NCI-H2196 (cell line): ENCODE data around the gene LRCH3.
A peak's percentile ranks its signal among the peaks of the same experiment; 100 is the strongest.

Source experiments
- DNase-seq: peaks from one replicate; lab custom pipeline; 2025; ENCODE audit not compliant: unreplicated experiment; lab: John Stamatoyannopoulos, UW

The LRCH3 gene

DNA sequence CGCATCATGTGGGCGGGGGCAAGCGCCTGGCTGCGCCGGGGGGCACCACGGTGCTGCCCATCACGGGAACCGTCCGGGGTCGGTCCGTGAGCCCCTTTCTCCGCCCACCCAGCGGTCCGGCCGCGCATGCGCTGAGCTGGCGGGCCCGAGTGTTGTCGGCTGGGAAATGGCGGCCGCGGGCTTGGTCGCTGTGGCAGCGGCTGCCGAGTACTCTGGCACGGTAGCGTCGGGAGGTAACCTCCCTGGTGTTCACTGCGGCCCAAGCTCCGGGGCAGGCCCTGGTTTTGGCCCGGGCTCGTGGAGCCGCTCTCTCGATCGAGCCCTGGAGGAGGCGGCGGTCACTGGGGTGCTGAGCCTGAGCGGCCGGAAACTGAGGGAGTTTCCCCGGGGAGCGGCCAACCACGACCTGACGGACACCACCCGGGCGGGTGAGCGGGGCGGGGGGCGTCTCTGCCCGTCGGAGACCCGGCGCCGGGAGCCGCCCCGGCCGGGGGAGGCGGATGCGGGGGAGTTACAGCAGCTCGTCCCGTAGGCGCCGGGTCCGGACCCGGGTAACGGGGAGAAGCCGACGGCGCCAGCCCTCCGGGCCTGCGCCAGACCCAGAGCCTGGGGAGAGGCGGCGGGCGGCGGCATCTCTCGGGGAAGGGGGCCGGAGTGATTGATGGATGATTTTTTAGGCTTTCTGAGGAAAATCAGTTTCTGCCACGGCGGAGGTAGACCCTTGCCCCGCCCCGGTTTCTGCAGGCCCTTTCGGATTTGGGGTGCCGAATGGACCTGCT, at the start of gene LRCH3:
Gene LRCH3, plus strand, starts transcription at position 142 of the 779 bp plus-strand sequence. Its CDS starts 25 bp downstream, at position 167.
- peak; percentile 92 for DNase-seq

DNA sequence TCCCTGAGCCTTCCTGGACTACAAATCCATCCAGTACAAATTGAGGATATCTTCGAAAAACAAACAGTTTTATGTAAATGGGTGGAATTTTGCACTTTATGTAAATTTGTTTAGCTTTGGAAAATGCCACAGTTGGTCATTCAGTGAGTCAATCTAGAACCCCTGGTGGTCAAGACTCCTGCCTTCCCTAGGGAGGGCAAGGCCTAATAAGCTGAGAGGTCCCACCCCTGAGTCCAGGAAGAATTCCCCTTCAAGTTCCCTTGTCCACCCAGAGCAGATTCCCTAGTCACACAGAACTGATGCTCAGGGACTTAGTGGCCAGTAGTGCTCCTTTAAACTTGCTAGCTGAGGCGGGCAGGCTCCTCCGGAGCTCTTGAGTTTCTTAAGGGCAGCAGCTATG, 48.3 kb upstream of the LRCH3 start:
- no peak for DNase-seq

GRCh38 chr3:197746209-197746608, 44.8 kb upstream of the LRCH3 start:
- no peak for DNase-seq

- no peak for DNase-seq
Observed at GRCh38 chr3:197746801-197747237, 44.2 kb upstream of the LRCH3 start.

GRCh38 chr3:197748597-197749314, 42.3 kb upstream of the LRCH3 start:
- DNase-seq = no peak

GRCh38 chr3:197749315-197749600, 41.8 kb upstream of the LRCH3 start:
- peak; percentile 87 for DNase-seq

GRCh38 chr3:197749601-197750395, 41.3 kb upstream of the LRCH3 start, which contains the start of gene FYTTD1:
FYTTD1 (plus strand) TSS chr3:197749883; CDS start chr3:197749972, 89 bp downstream.
- peak; percentile 98 for DNase-seq

- peak; percentile 57 for DNase-seq
Observed at GRCh38 chr3:197750396-197750831, 40.6 kb upstream of the LRCH3 start.

GRCh38 chr3:197750858-197751737, 40.0 kb upstream of the LRCH3 start:
- DNase-seq = no peak

DNA sequence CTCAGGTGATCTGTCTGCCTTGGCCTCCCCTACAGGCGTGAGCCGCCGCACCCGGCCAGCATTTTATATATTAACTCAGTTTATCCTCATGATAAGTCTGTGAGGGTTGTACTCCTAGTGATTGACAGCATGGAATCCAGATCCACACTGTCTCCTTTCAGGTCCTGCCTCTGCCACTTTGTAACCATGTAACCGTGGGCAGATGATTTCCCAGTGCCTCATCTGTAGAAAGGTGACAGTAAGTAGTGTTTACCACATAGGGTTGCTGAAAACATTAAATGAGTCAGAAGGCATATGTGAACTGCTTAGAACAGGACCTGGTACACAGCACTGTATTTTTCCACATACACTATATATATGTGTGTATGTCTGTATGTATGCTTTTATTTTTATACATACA, 38.9 kb upstream of the LRCH3 start:
- no peak for DNase-seq

- DNase-seq = no peak
Observed at GRCh38 chr3:197753263-197753662, 37.8 kb upstream of the LRCH3 start.

DNA sequence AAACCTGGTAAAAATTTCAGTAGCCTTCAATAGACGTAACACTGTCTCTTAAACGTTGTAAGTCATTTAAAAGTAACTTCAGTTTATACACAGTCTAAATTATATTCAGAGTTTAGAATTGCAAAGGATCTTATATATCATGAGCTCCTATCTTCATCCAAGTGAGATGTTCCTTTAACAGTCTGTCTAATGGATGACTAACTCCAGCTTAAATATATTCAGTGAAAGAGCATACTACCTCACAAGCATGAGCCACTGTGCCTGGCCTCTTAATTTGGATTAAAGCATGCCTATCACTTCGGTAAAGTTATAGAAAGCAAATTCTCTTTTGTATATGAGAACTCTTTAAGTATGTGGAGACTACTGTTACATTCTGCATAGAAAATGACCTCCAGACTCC, 34.4 kb upstream of the LRCH3 start:
- no peak for DNase-seq

DNA sequence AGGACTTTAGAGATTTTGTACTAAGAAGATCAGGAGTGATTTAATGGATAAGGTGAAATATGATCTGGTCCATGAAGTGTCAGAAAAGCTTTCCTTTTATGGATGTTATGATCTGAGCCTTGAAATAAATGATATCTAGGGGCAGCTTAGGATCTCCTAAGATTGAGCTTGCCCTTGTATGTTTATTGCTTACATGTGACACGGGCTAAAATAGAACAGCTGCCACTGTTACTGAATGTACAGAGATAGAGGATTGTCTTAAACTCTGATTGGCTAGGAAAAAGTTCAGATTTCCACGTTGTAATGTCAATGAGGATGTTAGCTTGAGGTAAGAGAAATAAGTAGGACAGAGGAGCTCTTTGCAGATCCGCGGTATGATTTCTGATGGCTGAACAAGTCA, 32.5 kb upstream of the LRCH3 start:
- DNase-seq = no peak

DNA sequence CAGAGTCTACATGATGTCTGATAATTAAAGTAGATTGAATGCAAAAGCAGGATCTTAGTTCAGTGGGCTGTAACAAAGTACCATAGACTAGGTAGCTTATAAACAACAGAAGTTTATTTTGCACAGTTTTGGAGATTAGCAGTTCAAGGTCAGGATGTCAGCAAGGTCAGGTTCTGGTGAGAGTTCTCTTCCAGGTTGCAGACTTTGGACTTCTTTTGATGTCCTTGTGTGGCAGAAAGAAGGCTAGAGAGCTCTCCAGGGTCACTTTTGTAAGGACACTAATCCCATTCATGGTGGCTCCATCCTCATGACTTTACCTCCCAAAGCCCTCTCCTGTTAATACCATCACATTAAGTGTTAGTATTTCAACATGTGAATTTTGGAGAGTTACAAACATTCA, 29.3 kb upstream of the LRCH3 start:
- DNase-seq = no peak

GRCh38 chr3:197775317-197775716, 15.7 kb upstream of the LRCH3 start:
- no peak for DNase-seq

- no peak for DNase-seq
Observed at GRCh38 chr3:197782230-197782629, 8.8 kb upstream of the LRCH3 start.

DNA sequence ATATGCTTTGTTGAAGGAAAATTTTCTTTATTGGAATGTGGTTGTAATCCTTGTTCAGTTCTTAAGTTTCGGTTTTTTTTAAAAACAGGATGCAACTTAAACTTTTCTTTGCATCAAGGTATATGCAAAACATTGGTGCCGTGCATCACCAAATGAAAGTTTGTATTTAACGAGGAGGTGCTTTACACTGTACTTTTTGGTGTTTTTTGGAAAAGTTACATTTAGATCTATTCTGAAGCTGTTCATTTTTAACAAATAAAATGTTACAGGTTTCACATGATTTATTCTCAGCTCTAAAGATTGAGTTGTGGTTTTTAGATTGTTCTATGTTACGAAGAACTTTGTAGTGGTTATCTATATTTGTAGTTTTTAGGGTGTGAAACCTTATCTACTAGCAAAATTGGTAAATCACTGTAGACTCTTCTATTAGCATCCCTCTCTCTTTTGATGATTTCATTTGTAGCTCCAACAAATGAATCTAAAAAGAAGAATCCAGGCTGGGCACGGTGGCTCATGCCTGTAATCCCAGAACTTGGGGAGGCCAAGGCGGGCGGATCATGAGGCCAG, 7.0 kb upstream of the LRCH3 start:
- no peak for DNase-seq

- DNase-seq = no peak
Observed at GRCh38 chr3:197787412-197787811, 3.6 kb upstream of the LRCH3 start.

- DNase-seq = no peak
Observed at GRCh38 chr3:197789309-197789708, 1.7 kb upstream of the LRCH3 start.

DNA sequence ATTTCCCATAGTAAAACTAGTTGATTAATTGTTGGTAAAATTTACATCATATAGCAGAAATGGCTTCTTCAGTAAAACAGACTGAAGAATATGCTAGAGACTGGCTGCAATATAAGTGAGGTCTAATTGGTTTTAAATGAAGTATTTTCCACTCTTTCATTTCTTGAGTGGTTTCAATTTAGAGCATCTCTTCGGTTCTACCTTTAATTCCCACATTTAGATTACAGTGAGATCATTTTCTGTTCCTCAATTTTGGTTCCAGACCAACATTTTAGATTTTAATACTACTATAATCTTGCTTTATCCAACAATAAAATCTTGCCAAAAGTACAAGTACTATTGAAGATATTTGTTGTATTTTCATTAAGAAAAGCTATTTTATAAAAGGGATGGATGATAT, 1.0 kb upstream of the LRCH3 start:
- no peak for DNase-seq
